GM21825 (cell line): Measurements from ENCODE around the gene LASP1.
"Not testable (repeated sequence)": the region's sequence is repeated elsewhere in the genome, so short reads cannot be mapped to it uniquely, and the experiment has no call there.

Source experiments
- ATAC-seq: cut with Tn5 transposase; IDR thresholded peaks from one replicate; pipeline ENCODE4 v1.9.1; 2021; ENCODE audit warnings: mild to moderate bottlenecking, moderate library complexity; ENCODE audit not compliant: unreplicated experiment

LASP1 gene

GRCh38 chr17:38925263-38925995, 55.6 kb downstream of the LASP1 start, which contains the start of gene LASP1NB:
Gene LASP1NB (plus strand): TSS chr17:38925614.
- no peak for ATAC-seq

GRCh38 chr17:38926293-38927070, 56.6 kb downstream of the LASP1 start:
- ATAC-seq = no peak

- ATAC-seq = not testable (repeated sequence)
Observed at GRCh38 chr17:38930782-38931181, 60.9 kb downstream of the LASP1 start.

GRCh38 chr17:38933962-38934361, 64.1 kb downstream of the LASP1 start:
- ATAC-seq = not testable (repeated sequence)

- ATAC-seq = no peak
Observed at GRCh38 chr17:38939987-38940386, 70.1 kb downstream of the LASP1 start.

GRCh38 chr17:38940404-38940803, 70.5 kb downstream of the LASP1 start:
- no peak for ATAC-seq

- ATAC-seq = no peak
Observed at GRCh38 chr17:38942696-38943334, 73.0 kb downstream of the LASP1 start.

GRCh38 chr17:38943607-38944006, 73.7 kb downstream of the LASP1 start:
- ATAC-seq = no peak

GRCh38 chr17:38947189-38947588, 77.3 kb downstream of the LASP1 start:
- no peak for ATAC-seq

GRCh38 chr17:38953800-38954199, 83.9 kb downstream of the LASP1 start:
- ATAC-seq = not testable (repeated sequence)

GRCh38 chr17:38958326-38958725, 88.5 kb downstream of the LASP1 start:
- ATAC-seq = no peak

GRCh38 chr17:38958756-38959155, 88.9 kb downstream of the LASP1 start:
- ATAC-seq = no peak

GRCh38 chr17:38959508-38959907, 89.7 kb downstream of the LASP1 start:
- ATAC-seq = no peak

- ATAC-seq = no peak
Observed at GRCh38 chr17:38960402-38960801, 90.5 kb downstream of the LASP1 start.

- no peak for ATAC-seq
Observed at GRCh38 chr17:38961413-38961812, 91.6 kb downstream of the LASP1 start.

- ATAC-seq = peak; percentile 47
Observed at GRCh38 chr17:38967290-38967738, 97.5 kb downstream of the LASP1 start, which contains the start of gene FBXO47. Gene FBXO47 (minus strand): TSS chr17:38967403. CDS start chr17:38963025, 4,378 bp downstream.

GRCh38 chr17:38969281-38969680, 99.4 kb downstream of the LASP1 start:
- ATAC-seq = no peak

- no peak for ATAC-seq
Observed at GRCh38 chr17:38970128-38970527, 100.3 kb downstream of the LASP1 start.

GRCh38 chr17:38970804-38971203, 100.9 kb downstream of the LASP1 start:
- no peak for ATAC-seq
